Caco-2 (cell line): ENCODE measurements around the gene MTREX. TPM values are rescaled to one million over a fixed set of nuclear protein-coding genes. Genes with fewer than 3 reads are reported as not detected.

Source experiments
- BruUV-seq: library from RNA; stranded (reverse); fragments of 400-500 nt; replicated peaks from 2 replicates; lab custom pipeline; 2021; lab: Mats Ljungman, UMichigan
- CTCF ChIA-PET: fragments of 300-600 bp; sonication (Branson Sonifier 250); formaldehyde crosslinking; loops from one replicate; lab custom pipeline; 2022; ENCODE audit warnings: antibody characterized with exemption; lab: Charles Lee
- POLR2A ChIA-PET: fragments of 300-600 bp; sonication (Branson Sonifier 250); formaldehyde crosslinking; loops from one replicate; lab custom pipeline; 2022; ENCODE audit warnings: antibody characterized with exemption; lab: Charles Lee
- DNase-seq, 2 experiments: peaks; one replicate each; pipeline versions ENCODE4 v3.0.0 to v3.0.0-alpha.2; 2020 to 2022
- H3K27me3 ChIP-seq: replicated peaks from 2 replicates; pipeline ENCODE4 v1.6.0; 2011; ENCODE audit warnings: low read length; ENCODE audit not compliant: control insufficient read depth, insufficient read depth
- H3K36me3 ChIP-seq: 2 replicates; pipeline ENCODE4 v1.5.1; 2011; ENCODE audit warnings: low read length; ENCODE audit not compliant: control insufficient read depth, insufficient read depth
- H3K4me1 ChIP-seq: fragments of 250-450 bp; sonication (Bioruptor Pico); 2 replicates; pipeline ENCODE4 v1.5.1; 2020; ENCODE audit warnings: mild to moderate bottlenecking
- H3K4me3 ChIP-seq: 2 replicates; pipeline ENCODE4 v1.5.1; 2011; ENCODE audit warnings: low read depth, mild to moderate bottlenecking, control low read depth, low read length
- H3K9me3 ChIP-seq: fragments of 250-450 bp; sonication (Bioruptor Pico); 2 replicates; pipeline ENCODE4 v1.5.1; 2020; ENCODE audit warnings: mild to moderate bottlenecking, moderate library complexity
- H3K27ac Mint-ChIP-seq: one replicate; pipeline ENCODE4 v1.8.0; 2022; ENCODE audit warnings: mixed read lengths; ENCODE audit not compliant: unreplicated experiment
- H3K27me3 Mint-ChIP-seq: one replicate; pipeline ENCODE4 v1.8.0; 2022; ENCODE audit warnings: mixed read lengths; ENCODE audit not compliant: insufficient read depth, unreplicated experiment
- H3K36me3 Mint-ChIP-seq: one replicate; pipeline ENCODE4 v1.8.0; 2022; ENCODE audit warnings: mild to moderate bottlenecking, mixed read lengths; ENCODE audit not compliant: insufficient read depth, unreplicated experiment
- H3K4me1 Mint-ChIP-seq: one replicate; pipeline ENCODE4 v1.8.0; 2022; ENCODE audit warnings: low read depth, mixed read lengths; ENCODE audit not compliant: unreplicated experiment
- H3K4me3 Mint-ChIP-seq: one replicate; pipeline ENCODE4 v1.8.0; 2022; ENCODE audit warnings: mild to moderate bottlenecking, moderate library complexity, mixed read lengths; ENCODE audit not compliant: unreplicated experiment
- H3K9me3 Mint-ChIP-seq: one replicate; pipeline ENCODE4 v1.8.0; 2022; ENCODE audit warnings: mixed read lengths; ENCODE audit not compliant: unreplicated experiment
- CTCF ChIP-seq, 2 experiments: fragments of 200-600 bp in 1 of 2; IDR thresholded peaks; 1 replicate in 1 of 2; 2 replicates in 1 of 2; pipeline versions ENCODE4 v1.5.1 to v1.8.0; 2011 to 2022; ENCODE audit warnings: antibody characterized with exemption in 1 of 2, control low read depth in 1 of 2, inconsistent platforms in 1 of 2, low read depth in 1 of 2, low read length in 1 of 2, mild to moderate bottlenecking in 1 of 2, moderate library complexity in 1 of 2; ENCODE audit not compliant: insufficient read depth in 1 of 2, severe bottlenecking in 1 of 2, unreplicated experiment in 1 of 2
- intact Hi-C: fragments of 100-400 bp; cut with micrococcal nuclease; formaldehyde crosslinking; loops from one replicate; pipeline ENCODE4 v1.10.0; 2022; ENCODE audit not compliant: unreplicated experiment
- total RNA-seq: library from RNA; stranded (reverse); gene quantifications from 2 replicates; pipeline ENCODE4 v1.2.3, GENCODE V29; 2022

The MTREX gene
- total RNA-seq, 1 experiment from 2014 or later: 83.7 TPM

- Histone ChIP-seq H3K4me1 (no peaks in the 10 kb centered on the region), H3K9me3 (no peaks in the 10 kb centered on the region), H3K4me3 (no peak overlapping the region), H3K27me3 (no peaks in the 10 kb centered on the region), H3K36me3 (no peaks in the 10 kb centered on the region; the same call in 1 of the 2 replicates)
- no peak overlapping the region for H3K27ac Mint-ChIP-seq
- H3K4me1 Mint-ChIP-seq: peaks cover 6% of the 10 kb centered on the region
- ChIA-PET CTCF (no interaction called here), POLR2A (interaction anchor here (0.6 kb wide), 1 partner anchor 107 kb away, joined by 5 read pairs; no protein-coding TSS in a partner anchor)
- H3K9me3 Mint-ChIP-seq: no peaks in the 10 kb centered on the region
- peak in 1 of 2 experiments; percentile 23 for DNase-seq
- intact Hi-C loops: loop anchor here (1.0 to 10.0 kb wide), 2 partner anchors 232 to 284 kb away; partner anchors contain the start of gene CDC20B
- H3K36me3 Mint-ChIP-seq: peaks cover 47% of the 10 kb centered on the region
- no peaks in the 10 kb centered on the region for H3K27me3 Mint-ChIP-seq
- BruUV-seq: no TSS peak
- peak; percentile 62 to 70 for TF ChIP-seq CTCF (IDR thresholded peaks at IDR 0.05; ENCODE audit: insufficient read depth in 1 of 2, low read depth in 1 of 2, low read length in 1 of 2, severe bottlenecking in 1 of 2, unreplicated experiment in 1 of 2)
- no peak overlapping the region for H3K4me3 Mint-ChIP-seq
These were observed 99.4 kb downstream of the MTREX start for GRCh38 chr5:55407059-55407684.

- Histone ChIP-seq H3K9me3 (no peaks in the 10 kb centered on the region), H3K4me3 (no peak overlapping the region), H3K27me3 (no peaks in the 10 kb centered on the region), H3K4me1 (no peaks in the 10 kb centered on the region), H3K36me3 (no peaks in the 10 kb centered on the region; the same call in 1 of the 2 replicates)
- ChIA-PET CTCF (no interaction called here), POLR2A (no interaction called here)
- Mint-ChIP-seq H3K36me3 (peaks cover 50% of the 10 kb centered on the region), H3K4me3 (no peak overlapping the region), H3K9me3 (no peaks in the 10 kb centered on the region), H3K27ac (no peak overlapping the region), H3K4me1 (peaks cover 6% of the 10 kb centered on the region), H3K27me3 (no peaks in the 10 kb centered on the region)
- intact Hi-C loops: loop anchor here (1.0 to 10.0 kb wide), 2 partner anchors 233 to 283 kb away; partner anchors contain the start of gene CDC20B
- no peak for DNase-seq
- no TSS peak for BruUV-seq
- no peak for TF ChIP-seq CTCF (IDR thresholded peaks at IDR 0.05; ENCODE audit: insufficient read depth in 1 of 2, low read depth in 1 of 2, low read length in 1 of 2, severe bottlenecking in 1 of 2, unreplicated experiment in 1 of 2)
These were observed 100.2 kb downstream of the MTREX start for GRCh38 chr5:55407984-55408383.

GRCh38 chr5:55409775-55410174, 102.0 kb downstream of the MTREX start:
- intact Hi-C loops: loop anchor here (10.0 kb wide), 1 partner anchor 235 kb away; the partner anchor contains the start of gene CDC20B

More at GRCh38 chr5:55409775-55410174, 102.0 kb downstream of the MTREX start:
- no peak overlapping the region for H3K4me3 Mint-ChIP-seq
- no peaks in the 10 kb centered on the region; the same call in 1 of the 2 replicates for H3K4me1 ChIP-seq
- DNase-seq: no peak
- H3K27me3 ChIP-seq: no peaks in the 10 kb centered on the region
- POLR2A ChIA-PET: interaction anchor here (0.6 kb wide), 1 partner anchor 112 kb away, joined by 3 read pairs; no protein-coding TSS in a partner anchor
- no peaks in the 10 kb centered on the region for H3K9me3 ChIP-seq
- BruUV-seq: no TSS peak
- H3K27ac Mint-ChIP-seq: no peak overlapping the region
- peaks cover 9% of the 10 kb centered on the region for H3K4me1 Mint-ChIP-seq
- no peak for TF ChIP-seq CTCF (IDR thresholded peaks at IDR 0.05; ENCODE audit: insufficient read depth in 1 of 2, low read depth in 1 of 2, low read length in 1 of 2, severe bottlenecking in 1 of 2, unreplicated experiment in 1 of 2)
- no peaks in the 10 kb centered on the region; the same call in 1 of the 2 replicates for H3K36me3 ChIP-seq
- H3K27me3 Mint-ChIP-seq: no peaks in the 10 kb centered on the region
- peaks cover 33% of the 10 kb centered on the region for H3K36me3 Mint-ChIP-seq
- CTCF ChIA-PET: no interaction called here
- no peaks in the 10 kb centered on the region for H3K9me3 Mint-ChIP-seq
- no peak overlapping the region for H3K4me3 ChIP-seq
